Cardiac septum (tissue), 1 donor: ENCODE results near the gene GRIN2D. TPM values are rescaled to one million over a fixed set of nuclear protein-coding genes. Genes with fewer than 3 reads are reported as not detected.
A peak's percentile ranks its signal among the peaks of the same experiment; 100 is the strongest.

ENCODE experiments used
- DNase-seq: peaks from one replicate; pipeline ENCODE4 v3.0.0-alpha.2; 2020; ENCODE audit warnings: low spot score
- intact Hi-C: fragments of 100-400 bp; cut with DNase I; formaldehyde crosslinking; loops from one replicate; pipeline ENCODE4 v1.14.0; 2022
- total RNA-seq: library from RNA; stranded (reverse); fragmentation: NEBNext Ultra II Directional; extraction: Animal tissue kit (Norgen Biotek cat#: 25700); gene quantifications from one replicate; pipeline ENCODE4 v1.2.1, GENCODE V29; 2021
- donor health status: DM: no; HTN: no; CAD: no.

The GRIN2D gene
- total RNA-seq, 1 donor from 2014 or later: 0.70 TPM

DNA sequence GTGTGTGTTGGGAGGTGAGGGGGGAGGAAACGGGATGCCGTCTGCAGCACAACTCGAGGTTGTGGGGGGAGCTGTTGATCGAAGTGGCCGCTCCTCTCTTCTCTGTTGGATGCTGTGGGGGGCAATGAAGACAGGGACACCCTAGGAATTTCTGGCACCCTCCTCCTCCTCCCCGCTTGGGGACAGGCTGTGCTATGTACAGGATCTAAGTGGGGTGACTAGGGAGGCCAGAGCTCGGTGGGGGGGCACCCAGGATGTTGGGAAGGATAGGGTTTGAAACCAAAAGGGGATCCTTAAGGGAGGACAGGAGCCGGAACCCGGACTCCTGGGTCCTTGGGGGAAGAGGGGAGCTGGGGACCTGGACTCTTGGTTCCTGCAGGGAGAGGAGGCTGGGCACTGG, 2.0 kb downstream of the GRIN2D start:
- no peak for DNase-seq
- intact Hi-C loops: no loop called here

- DNase-seq: no peak
- intact Hi-C loops: no loop called here
Observed at GRCh38 chr19:48396016-48396823, 2.8 kb downstream of the GRIN2D start.

DNA sequence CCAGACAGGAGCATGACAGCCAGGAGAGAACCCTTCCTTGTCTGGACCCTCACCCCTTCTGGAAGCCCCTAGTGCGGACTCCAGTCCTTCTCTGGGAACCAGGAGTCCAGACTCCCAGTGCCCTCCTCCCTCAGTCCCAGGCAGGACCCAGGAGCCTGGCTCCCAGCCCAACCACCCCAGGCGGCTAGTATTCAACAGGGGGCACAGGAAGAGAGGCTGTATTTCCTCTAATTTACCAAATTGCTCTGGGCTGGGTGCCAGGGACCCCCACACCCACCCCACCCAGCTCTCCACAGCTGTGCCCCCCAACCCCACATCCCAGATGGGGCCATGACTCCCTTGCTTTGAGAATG, 3.3 kb downstream of the GRIN2D start:
- intact Hi-C loops: no loop called here
- no peak for DNase-seq

GRCh38 chr19:48397263-48398101, 4.0 kb downstream of the GRIN2D start:
- intact Hi-C loops: no loop called here
- no peak for DNase-seq

DNA sequence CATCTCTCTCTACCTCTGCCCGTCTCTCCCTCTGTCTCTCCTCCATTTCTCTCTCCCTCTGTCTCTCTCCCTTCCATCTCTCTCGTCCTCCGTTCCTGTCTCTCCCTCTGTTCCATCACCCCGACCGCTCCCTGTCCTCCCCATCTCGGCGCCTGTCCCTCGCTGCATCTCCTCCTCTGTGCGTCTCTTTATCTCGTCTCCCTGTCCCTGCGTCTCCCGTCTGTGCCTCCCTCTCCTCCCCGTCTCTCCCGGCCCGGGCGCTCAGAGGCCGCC, 4.6 kb downstream of the GRIN2D start:
- DNase-seq: no peak
- intact Hi-C loops: no loop called here

GRCh38 chr19:48398375-48399235, 5.1 kb downstream of the GRIN2D start:
- intact Hi-C loops: no loop called here
- DNase-seq: peak; percentile 89

GRCh38 chr19:48400018-48400742, 6.7 kb downstream of the GRIN2D start:
- intact Hi-C loops: no loop called here
- DNase-seq: no peak

DNA sequence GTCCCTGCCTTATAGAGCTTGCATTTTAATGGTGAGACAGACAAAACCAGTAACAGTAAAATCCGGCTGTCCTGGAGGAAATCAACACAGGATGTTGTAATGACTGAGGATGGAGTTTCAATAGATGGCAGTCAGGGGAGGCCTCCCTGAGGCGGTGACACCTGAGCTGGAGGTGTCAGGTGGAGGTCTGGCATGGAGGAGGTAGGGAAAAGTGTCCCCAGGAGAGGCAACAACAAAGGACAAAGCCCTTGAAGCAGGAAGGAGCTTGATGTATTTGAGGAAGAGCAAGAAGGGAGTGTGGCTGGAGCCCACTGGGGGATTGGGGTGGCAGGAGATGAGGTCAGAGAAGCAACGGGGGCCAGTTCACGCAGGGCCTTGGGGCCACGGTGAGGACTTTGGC, 7.8 kb downstream of the GRIN2D start:
- intact Hi-C loops: no loop called here
- no peak for DNase-seq

DNA sequence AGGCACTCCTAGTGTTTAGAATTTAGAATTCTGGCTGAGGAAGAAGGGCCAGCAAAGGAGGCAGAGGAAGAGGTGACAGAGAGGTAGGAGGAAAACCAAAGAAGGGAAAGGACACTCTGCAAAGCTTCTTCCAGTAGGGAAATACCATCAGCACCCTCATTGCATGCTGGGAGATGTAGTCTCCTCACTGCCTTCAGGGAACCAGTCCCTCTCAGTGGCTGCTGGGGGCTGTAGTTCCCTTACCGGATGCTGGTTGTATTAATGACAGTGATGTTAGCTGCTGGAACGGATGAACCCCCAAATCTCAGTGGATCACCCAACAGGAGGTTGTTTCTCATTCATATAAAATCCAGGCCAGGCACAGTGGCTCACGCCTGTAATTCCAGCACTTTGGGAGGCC, 10.1 kb downstream of the GRIN2D start:
- intact Hi-C loops: no loop called here
- DNase-seq: no peak

- no peak for DNase-seq
- intact Hi-C loops: no loop called here
Observed at GRCh38 chr19:48405010-48405659, 11.7 kb downstream of the GRIN2D start.

DNA sequence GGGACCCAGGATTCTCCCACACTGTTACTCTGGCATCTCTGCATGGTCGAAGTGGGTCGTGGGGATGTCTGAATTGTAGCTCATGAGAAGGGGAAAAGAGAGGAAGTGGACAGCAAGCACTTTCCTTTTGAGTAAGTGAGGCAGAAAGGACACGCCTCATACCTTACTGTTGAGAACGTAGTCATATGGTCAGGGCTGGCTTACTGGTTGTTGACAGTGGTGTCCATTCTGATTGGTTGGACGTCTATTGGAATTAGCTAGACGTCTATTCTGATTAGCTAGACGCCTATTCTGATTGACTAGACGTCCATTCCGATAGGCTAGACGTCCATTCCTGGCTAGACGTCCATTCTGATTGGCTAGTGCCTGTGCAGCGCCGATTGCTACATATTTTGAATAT, 12.4 kb downstream of the GRIN2D start:
- no peak for DNase-seq
- intact Hi-C loops: no loop called here

GRCh38 chr19:48413879-48414587, 20.6 kb downstream of the GRIN2D start:
- DNase-seq: no peak
- intact Hi-C loops: no loop called here

GRCh38 chr19:48415395-48415794, 21.9 kb downstream of the GRIN2D start:
- intact Hi-C loops: no loop called here
- DNase-seq: peak; percentile 86

- intact Hi-C loops: no loop called here
- DNase-seq: no peak
Observed at GRCh38 chr19:48415806-48416221, 22.3 kb downstream of the GRIN2D start.

DNA sequence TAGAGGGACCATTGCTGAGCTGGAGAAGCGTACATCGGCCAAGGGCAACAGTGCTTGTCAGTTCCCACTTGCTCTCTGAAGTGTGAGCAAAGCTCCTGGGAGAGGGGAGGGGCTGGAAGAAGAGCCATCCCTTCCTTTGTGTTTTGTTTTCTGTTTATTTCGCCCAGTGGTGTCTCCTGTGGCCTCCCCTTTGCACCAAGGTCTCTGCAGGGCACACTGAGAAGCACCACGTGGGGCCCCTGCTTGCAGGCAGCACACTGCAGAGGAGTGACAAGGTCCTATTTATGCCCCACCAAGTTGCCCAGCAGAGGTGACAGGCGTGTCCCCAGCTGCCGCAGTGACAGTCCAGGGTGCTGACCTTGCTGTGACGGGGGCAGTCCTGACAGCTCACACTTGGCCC, 24.0 kb downstream of the GRIN2D start:
- no peak for DNase-seq
- intact Hi-C loops: no loop called here

DNA sequence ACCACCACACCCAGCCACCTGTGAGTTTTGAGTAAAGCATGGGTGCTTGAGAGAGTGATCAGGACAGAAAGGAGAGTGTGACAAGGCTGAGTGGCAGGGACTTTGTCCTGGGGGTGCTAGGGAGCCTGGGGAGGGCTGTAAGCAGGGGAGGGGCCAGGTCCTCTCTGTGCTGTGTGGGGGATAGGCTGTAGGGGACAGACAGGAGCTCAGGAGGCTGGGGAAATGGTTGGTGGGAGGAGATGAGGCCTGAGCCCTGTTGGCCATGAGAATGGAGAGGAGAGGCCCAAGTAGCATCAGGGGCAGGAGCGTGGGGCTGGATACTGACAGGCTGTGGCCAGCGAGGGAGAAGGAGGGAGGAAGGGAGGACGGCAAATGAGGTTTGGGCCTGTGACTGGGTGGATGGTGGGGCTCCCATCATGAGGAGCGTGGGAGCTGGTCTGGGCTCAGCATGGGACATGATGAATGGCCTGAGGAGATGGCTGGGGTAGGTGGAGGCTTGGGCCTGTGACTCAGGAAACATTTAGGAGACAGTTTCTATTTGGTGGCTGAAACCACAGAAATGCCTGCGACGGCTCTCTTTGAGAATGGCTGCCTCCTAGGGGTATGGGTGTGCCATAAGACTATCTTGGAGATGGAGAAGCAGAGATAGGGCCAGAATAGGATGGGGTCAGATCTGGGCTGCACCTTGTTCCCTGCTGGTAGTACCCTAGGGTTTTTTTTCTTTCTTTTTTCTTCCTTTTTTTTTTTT, 25.0 kb downstream of the GRIN2D start:
- intact Hi-C loops: no loop called here
- DNase-seq: no peak

DNA sequence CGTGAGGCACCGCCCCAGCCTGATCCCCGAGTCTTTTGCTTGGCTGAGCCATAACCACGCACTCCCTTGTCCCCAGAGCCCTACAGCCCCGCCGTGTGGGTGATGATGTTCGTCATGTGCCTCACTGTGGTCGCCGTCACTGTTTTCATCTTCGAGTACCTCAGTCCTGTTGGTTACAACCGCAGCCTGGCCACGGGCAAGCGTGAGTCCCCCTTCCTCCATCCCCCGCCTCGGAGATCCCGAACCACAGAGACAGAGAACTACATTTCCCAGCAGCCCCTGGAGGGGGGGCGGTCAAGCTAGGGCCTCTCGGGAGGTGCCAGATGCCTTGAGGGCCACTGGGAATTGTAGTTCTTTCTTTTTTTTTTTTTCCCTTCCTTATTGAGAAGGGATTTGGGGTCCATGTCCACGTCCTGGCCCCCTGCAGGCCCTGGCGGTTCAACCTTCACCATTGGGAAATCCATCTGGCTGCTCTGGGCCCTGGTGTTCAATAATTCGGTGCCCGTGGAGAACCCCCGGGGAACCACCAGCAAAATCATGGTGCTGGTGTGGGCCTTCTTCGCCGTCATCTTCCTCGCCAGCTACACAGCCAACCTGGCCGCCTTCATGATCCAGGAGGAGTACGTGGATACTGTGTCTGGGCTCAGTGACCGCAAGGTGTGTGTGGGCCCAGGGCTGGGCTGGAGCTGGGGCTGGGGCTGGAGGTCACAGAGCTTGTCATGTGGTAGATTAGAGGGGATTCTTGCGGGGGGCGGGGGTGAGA, 25.9 kb downstream of the GRIN2D start:
- intact Hi-C loops: no loop called here
- DNase-seq: no peak
